ENCODE data around the gene SCG2.

DNA sequence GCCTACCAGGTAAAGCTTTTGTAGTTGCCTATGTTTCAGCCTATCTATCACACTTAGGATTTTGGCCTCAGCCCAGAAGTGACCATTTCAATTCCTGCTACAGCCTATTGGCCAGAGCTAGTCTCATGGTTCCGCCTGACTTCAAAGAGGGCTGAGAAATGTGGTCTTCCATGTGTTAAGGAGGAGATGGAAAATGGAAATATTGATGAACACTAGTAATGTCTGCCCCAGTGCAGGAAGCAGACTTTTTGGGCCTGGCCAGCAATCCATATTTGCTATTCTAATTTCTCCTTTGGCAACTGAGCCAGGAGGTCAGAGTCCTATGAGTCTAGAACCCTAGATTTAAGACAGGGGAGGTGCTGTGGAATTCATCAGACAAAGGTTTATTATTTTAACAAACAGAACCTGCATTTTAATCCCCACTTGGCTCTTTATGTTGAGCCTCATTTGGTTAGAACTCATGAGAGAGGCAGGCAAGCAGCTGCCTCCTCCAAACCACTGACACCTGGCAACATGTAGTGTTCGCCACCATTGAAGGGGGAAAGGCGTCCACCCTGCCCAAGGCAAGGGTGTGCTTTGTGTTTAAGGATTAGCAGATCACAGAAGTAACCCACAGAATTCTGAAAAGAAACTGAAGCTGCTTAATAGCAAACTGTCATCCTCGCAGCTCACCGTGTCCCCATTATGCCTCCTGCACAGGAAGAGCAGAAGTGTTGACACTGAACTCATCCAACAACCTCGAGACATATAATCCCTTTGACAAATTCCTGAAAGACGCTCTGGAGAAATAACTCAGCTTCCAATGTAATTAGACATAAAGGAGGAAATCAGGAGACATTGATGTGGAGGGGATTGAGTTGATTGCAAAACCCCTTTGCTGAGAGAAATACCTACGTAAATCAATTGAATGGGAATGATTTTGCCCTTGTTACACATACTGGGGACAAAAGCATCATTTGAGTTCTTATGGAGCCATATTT is 47.7 kb upstream of the SCG2 start:
- no peak for TF ChIP-seq EZH2 (optimal IDR thresholded peaks at IDR 0.05; ENCODE audit: low read depth, low read length)
- TF ChIP-seq, protein P1, sequence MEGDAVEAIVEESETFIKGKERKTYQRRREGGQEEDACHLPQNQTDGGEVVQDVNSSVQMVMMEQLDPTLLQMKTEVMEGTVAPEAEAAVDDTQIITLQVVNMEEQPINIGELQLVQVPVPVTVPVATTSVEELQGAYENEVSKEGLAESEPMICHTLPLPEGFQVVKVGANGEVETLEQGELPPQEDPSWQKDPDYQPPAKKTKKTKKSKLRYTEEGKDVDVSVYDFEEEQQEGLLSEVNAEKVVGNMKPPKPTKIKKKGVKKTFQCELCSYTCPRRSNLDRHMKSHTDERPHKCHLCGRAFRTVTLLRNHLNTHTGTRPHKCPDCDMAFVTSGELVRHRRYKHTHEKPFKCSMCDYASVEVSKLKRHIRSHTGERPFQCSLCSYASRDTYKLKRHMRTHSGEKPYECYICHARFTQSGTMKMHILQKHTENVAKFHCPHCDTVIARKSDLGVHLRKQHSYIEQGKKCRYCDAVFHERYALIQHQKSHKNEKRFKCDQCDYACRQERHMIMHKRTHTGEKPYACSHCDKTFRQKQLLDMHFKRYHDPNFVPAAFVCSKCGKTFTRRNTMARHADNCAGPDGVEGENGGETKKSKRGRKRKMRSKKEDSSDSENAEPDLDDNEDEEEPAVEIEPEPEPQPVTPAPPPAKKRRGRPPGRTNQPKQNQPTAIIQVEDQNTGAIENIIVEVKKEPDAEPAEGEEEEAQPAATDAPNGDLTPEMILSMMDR (IDR thresholded peaks at IDR 0.05; ENCODE audit: low read length): no peak
- TF ChIP-seq EZH2phosphoT487 (IDR thresholded peaks at IDR 0.05; ENCODE audit: low read length): no peak

Data from MM.1S (cell line).